ENCODE results near the gene PLA2G2C. TPM values are rescaled to one million over a fixed set of nuclear protein-coding genes. Genes with fewer than 3 reads are reported as not detected.
A peak's percentile ranks its signal among the peaks of the same experiment; 100 is the strongest.

The PLA2G2C gene
- polyA plus RNA-seq, 1 donor = 0.10 TPM

DNA sequence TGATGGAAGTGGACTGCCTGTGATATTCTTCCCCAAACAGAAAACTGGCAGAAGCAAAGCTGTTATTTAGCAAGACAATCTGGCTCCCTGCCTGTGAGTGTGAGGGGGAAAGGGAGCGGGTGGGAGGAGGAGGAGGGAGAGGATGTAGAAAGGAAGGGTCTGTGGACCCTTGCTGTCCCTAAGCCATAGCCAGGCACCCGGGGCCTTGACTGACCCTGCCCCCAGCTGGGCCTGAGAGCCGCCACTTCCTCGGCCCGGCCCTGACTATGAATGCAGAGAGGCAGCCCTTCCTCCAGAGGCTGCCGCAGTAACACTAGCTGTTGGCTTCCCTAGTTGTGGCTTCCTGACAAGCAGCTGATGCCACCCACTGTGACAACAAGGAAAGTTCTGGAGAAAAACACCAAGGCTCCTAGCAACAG lies 33.3 kb downstream of the PLA2G2C start:
- no peak for DNase-seq

DNA sequence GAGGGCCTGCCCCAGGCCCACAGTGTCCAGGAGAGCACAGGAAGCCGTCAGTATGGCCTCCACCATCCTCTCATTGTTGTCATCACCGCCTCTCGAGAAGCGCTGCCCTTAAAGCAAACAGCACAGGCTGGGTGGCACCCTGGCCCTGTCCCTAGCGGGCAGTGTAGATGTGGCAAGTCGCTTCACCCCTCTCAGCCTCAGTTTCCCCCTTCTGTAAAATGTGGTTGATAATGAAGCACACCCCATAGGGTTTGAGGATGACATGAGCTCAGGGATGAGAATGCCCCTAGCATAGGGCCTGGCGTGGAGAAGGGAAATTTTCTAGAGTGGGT lies 33.8 kb downstream of the PLA2G2C start:
- DNase-seq = no peak

DNA sequence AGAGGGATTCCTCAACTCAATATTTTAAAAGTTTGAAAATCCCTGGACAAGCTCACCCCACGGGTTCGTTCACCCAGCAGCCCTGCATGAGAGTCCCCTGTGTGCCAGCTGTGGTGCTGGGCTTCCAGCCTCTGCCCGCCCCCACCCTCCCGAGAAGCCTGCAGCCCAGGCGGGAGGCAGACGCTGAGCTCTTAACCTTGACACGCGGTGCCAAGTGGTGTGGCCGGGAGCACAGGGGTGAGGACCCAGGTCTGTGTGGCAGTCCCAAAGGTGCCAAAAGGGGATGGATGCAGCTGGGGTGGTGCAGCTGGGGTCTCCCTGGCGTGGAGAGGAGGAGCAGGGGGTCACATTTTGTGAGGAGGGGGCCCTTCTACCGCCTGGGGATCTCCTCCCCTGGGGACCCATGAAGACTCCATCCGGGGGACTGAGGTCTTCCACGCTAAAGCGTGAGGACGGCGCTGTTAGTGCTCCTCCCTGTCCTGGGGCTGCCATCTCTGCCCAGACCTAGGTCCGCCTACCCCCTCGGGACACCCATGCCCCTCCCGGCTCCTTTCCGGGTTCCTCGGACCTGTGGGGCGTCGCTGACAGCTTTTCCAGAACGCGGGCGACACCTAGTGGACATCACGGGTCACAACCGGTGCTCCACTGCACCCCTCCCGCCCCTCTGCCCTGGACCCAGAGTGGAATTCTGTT lies 34.3 kb downstream of the PLA2G2C start:
- DNase-seq = peak; percentile 54

DNA sequence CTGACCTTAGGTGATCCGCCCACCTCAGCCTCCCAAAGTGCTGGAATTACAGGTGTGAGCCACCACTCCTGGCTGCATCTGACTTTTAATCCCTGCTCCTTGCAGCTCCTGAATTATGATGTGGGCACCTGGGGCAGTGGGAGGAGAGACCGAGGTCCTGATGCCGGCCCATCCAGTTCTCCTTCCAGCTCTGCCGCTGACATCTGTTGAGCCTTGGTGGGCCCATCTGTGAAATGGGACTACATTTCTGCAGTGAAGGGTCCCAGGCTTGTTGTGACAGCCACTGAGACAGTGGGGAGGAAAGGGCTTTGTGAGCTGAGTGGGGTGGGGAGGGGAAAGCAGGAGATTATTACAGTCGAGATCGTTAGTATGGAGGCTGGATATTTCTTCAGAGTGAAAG lies 35.3 kb downstream of the PLA2G2C start:
- no peak for DNase-seq

DNA sequence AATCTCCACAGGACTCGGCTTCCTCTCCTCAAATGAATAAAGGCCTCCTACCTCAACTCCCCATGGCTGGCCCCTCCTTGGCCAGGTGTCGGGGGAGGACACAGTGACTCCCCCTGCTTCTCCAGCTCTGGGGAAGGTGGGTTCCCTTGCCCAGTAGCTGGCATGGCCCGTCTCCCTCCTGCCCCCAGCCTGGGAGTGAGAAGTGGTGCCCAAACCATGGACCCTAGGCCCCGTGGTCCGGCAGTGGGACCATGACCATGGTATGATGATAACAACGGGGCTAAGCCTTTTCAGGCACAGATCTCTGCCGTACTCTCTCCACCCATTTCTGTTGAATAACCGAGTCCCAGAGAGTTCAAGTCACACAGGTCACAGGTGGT lies 36.0 kb downstream of the PLA2G2C start:
- no peak for DNase-seq

DNA sequence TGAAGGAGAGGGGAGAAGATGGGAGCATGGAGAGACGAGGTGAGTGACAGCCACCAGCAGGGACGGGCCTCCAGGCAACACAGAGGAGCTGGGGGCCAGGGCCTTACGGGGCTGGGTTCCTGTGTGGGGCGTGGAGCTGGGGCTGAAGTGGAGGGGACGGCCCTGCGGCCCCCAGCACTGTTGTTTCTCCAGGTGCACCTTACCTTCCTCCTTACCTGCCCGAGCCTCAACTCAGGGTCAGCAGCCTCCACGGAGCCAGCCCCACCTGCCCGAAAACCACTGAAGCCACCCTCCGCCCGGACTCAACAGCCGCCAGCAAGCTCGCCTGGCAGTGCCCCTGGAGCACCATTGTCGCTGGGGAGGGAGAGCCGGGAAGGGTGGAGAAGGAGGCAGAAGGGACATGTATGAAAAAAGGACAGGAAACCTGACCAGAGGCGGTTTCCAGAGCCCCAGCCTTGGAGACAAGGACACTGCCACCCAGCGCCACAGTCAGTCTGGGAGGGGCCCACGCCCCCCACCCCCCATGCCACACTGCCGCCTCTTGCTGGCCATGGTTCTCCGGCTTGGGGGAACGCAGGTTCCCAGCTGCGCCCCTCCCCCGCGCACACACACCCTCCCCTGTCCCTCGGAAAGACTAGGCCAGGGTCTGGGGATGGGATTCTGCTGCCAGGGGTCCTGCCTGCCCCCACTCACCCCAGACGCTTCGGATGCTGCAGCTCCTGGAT lies 36.6 kb downstream of the PLA2G2C start:
- no peak for DNase-seq

GRCh38 chr1:20148571-20149500 lies 37.5 kb downstream of the PLA2G2C start:
- no peak for DNase-seq

DNA sequence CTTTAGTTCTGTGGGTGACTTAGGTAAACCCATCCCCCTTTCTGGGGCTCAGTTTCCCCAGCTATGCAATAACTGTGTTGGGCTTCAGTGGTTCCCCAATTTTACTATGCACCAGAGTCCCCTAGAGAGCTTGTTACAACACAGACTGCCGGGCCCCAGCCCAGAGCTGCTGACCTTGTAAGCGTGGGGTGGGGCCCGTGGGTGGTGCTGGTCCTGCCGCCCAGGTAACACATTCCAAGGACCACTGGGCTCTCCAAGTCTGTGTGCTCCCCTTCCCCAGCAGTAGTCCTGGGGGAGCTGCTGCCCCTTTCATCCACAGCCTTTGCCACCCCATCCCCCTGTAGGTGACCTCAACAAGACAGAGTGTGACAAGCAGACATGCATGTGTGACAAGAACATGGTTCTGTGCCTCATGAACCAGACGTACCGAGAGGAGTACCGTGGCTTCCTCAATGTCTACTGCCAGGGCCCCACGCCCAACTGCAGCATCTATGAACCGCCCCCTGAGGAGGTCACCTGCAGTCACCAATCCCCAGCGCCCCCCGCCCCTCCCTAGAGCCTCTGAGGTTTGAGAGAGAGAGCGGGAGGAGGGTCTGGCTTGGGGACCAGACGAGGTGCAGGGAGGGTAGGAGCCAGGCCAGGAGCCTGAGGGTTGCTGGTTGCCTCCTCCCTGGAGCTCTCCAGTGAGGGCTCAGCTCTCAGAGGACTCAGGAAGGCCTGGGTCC lies 38.3 kb downstream of the PLA2G2C start:
- no peak for DNase-seq

- DNase-seq = no peak
Measured at GRCh38 chr1:20143734-20144565, 42.4 kb downstream of the PLA2G2C start.

DNA sequence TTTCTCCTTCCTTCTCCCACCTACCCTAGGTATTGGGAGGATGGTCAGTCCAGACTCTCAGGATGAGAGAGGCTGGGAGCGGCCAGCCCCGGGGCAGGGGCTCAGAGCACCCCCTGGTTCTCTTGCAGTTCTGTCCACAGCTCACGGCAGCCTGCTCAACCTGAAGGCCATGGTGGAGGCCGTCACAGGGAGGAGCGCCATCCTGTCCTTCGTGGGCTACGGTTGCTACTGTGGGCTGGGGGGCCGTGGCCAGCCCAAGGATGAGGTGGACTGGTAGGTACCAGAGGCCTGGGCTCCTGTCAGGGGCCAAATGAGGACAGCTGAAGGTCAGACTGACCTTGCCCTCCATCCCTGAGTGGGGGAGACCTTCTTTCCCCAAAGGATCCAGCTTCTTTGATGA lies 43.0 kb downstream of the PLA2G2C start:
- no peak for DNase-seq

DNA sequence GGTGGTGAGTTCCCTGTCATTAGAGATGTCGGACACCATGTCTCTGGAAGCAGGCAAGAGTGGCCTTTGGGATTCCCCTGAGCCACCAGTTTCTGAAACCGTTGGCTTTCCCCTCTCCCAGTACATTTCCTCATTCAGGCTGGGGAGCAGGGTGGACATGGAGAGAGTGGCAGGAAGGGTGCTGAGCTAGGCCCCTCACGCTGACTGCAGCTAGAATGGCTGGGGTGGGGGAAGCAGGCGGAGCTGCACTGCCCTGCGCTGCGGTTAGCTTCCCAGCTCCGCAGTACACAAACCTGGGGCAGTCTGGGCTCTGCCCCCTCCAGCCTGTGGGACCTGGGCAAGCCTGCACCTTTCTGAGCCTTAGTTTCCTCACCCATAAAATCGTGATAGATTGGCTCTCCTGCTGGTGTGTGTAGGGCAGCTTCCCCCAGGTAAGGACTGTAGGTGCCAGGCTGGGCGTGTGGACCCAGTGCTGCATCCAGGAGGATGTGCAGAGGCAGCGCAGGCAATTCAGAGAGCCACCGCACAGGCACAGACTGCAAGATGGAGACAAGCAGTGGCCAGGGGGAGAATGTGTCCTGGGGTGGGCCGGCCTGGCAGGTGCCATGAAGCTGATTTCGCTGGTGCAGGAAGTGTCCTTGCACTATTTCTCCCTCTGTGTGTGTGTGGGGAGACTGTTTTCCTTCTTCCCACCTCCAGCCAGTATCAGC lies 44.2 kb downstream of the PLA2G2C start:
- DNase-seq = no peak

- no peak for DNase-seq
Measured at GRCh38 chr1:20141466-20141865, 44.9 kb downstream of the PLA2G2C start.

DNA sequence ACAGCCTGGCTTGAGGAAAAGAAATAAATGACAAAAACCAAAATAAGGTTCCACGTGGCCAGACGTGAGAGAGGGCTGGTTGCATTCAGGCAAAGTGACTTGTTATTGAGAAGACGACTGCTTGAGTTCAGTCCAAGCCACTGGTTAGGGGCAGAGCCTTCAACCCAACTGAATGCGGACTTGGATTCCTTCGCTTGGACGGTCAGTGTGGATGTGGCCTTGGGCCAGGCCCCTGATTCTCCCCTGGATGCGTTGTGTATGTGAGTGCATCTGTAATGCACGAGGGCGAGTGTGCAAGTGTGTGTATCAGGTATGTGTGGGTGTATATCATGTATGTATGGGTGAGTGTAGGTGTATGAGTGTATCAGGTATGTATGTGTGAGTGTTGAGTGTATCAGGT lies 45.3 kb downstream of the PLA2G2C start:
- DNase-seq = no peak

DNA sequence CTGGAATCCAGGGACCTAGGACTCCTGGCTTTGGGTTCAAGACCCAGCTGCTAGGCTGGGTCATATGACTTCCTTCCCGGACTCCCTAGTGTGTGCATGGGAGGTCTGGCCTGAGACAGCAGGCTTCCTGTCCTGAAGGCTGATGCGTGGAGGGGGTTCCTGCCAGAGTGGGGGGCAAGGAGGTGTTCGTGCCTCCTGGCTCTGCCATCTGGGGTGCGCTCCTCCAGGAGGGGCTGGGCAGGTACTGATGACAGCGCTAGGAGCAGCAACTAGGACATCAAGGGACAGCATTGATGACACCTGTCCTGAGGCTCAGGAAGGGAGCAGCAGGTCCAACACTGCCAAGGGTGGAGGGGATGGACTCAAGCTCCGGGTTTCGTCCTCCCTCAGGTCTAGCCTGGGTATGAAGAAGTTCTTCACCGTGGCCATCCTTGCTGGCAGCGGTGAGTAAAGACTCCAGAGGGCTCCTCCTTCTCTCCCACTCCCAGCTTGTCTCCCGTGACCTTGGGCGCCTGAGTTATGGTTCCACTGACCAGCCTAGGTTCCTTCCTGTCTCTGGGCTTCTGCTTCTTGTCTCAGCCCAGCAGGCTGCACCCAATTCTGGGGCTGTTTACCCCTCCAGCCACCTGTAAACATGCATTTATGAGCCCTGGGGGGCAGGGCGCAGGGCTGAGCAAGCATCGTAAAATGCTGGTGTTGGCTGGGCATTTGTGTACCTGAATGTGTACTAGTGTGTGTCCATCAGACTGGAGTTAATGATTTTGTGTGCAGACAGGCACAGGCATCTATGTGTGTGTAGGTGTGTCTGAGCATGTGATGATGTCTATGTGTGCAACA lies 46.3 kb downstream of the PLA2G2C start:
- DNase-seq = no peak

DNA sequence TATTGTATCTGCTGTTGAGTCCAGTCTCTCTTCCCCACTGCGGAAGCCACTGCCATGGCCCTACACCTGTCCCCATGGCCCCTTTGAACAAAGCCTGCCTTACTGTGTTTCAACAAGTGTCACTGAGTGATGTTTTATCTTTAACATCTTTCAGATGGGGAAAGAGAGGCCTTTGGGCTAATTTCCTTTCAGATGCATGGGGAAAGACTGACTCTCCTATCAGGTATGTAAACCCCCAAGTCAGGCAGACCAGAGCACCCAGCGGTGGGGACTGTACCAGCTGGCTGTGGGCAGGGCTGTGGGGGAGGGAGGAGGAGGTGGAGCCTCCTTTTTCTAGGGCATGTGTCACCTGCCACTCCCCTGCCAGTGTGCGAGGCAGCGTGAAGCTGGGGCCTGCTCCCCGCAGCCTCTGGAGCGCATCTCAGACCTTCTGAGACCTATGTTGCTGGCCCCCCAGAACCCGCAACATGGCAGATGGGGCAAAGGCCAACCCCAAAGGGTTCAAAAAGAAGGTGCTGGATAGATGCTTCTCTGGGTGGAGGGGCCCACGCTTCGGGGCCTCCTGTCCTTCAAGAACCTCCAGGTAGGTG lies 47.3 kb downstream of the PLA2G2C start, which contains the start of gene PLA2G2F:
PLA2G2F (plus strand) TSS at position 363 of the 590 bp plus-strand sequence; CDS start at position 468, 105 bp downstream.
- DNase-seq = no peak

GRCh38 chr1:20138346-20138745 lies 48.0 kb downstream of the PLA2G2C start:
- no peak for DNase-seq

- no peak for DNase-seq
Measured at GRCh38 chr1:20137604-20138003, 48.7 kb downstream of the PLA2G2C start.

DNA sequence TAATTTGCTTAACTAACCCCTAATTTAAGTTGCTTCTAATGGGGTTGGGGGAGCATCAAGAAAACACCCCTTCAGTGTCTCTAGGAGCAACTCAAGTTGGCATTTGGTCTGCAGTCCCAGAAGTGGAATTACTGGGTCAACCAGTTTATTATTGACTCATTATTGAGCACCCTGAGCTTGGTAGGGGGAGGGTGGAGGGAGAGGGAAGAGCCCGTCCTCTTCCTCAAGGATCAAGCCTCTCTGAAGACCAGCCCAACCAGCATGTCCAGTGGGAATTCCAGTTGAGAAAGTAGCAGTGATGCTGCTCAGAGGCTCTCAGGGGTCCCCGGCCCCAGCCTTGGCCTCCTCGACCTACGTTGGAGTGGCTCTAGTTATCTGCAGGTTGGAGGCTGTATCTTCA lies 49.3 kb downstream of the PLA2G2C start:
- no peak for DNase-seq

DNA sequence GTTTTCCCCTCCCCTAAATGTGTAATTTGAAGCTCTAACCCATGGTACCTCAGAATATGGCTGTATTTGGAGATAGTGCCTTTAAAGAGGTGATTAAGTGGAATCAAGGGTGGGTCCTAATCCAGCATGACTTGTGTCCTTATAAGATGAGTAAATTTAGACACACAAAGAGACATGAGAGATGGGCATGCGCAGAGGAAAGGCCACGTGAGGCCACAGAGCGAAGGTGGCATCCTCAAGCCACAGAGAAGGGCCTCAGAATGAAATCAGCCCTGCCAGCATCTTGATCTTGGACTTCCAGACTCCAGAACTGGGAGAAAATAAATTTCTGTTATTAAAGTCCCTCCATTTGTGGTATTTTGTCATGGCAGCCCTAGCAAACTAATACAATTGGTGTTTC lies 50.1 kb downstream of the PLA2G2C start:
- DNase-seq = no peak

All from left kidney (tissue), 2 donors.